ENCODE results near the gene VASN. TPM values are rescaled to one million over a fixed set of nuclear protein-coding genes. Genes with fewer than 3 reads are reported as not detected.
"Not testable (repeated sequence)": the region's sequence is repeated elsewhere in the genome, so short reads cannot be mapped to it uniquely, and the experiment has no call there.

Gene VASN
- total RNA-seq, 1 donor from 2014 or later, result 37.6 TPM

DNA sequence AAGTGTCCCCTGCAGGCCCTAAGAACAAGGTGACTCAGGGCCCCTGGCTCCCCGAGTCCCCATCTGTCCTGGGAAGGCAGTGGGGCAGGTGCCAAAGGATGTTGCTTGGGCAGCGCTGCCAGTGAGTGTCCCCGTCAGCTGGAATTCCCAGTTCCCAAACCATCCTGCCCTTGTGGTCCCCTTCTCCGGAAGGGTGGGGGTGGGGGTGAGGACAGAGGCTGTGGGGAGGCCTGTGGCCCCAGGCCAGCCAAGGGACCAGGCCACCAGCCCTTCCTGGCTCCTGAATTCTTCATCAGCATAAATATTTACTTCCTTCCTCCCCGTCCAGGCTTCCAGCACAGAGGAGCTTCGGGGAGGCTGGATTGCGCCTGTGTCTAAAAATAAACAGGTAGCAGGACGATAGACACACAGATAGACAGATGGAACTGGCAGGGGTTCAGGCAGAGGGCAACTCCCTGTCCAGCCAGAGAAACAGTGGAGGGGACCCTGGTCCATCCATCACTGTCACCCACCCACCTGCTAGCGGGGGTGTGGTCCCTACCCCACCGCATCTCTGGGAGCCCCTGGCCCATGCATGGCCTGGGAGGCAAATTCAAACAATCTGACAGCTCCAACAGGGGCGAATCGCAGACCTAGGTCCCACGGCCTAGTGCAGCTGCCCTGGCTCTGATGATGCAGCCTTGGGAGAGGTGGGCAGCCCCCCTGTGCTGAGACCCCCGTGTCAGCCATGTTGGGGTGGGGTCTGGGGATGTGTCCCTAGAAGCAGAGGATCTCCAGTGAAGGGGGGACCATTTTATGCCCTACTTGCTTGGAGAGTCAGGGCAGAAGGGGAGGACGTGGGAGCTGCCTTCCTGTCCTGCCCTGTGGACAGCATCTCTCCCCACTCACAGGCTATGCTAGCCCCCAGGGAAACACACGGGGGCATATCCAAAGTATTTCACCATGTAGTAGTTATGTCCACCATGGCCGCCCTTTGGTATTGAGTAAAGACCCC, 42.6 kb upstream of the VASN start:
- peaks cover 2% of the 10 kb centered on the region for H3K36me3 Mint-ChIP-seq
- H3K4me3 Mint-ChIP-seq, result peak overlapping the region; percentile 56
- no peaks in the 10 kb centered on the region for H3K9me3 Mint-ChIP-seq
- no peak for TF ChIP-seq CTCF (IDR thresholded peaks at IDR 0.05; ENCODE audit: unreplicated experiment)
- peak overlapping the region; percentile 80 for H3K27ac Mint-ChIP-seq
- peaks cover 27% of the 10 kb centered on the region for H3K4me1 Mint-ChIP-seq
- no peaks in the 10 kb centered on the region for H3K27me3 Mint-ChIP-seq (ENCODE audit: low read depth)
- DNase-seq (ENCODE audit: low spot score in 2 of 2, unreplicated experiment in 2 of 2), result peak in 1 of 2 experiments; percentile 35

DNA sequence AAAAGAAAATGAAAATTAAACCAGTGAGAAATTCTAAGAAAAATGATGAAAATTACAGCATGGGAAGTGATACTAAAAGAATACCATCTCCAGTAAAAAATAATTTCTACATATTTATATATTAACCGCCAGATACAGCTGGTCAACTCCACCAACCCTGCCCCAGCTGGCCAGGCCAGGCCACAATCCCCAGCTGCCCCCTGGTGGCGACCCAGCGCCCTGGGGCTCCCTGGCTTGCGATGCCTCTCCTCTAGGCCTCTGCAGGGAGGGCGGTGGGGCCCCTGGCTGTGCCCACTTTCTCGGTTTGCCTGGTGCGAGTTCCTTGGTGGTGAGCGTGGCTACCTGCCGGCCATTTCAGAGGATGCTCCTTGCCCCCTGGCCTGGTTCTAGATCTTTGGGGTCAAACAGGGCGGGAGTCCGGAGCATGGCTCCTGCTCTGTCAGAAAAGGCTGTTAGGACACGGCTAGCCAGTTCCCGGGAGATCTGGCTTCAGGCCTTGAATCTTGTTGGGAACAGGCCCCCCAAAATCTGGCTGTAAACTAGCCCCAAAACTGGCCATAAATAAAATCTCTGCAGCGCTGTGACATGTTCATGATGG, 41.3 kb upstream of the VASN start:
- Mint-ChIP-seq H3K36me3 (peaks cover 2% of the 10 kb centered on the region), H3K4me3 (no peak overlapping the region), H3K9me3 (no peaks in the 10 kb centered on the region), H3K27ac (peak overlapping the region; percentile 61), H3K27me3 (ENCODE audit: low read depth) (no peaks in the 10 kb centered on the region), H3K4me1 (peaks cover 20% of the 10 kb centered on the region)
- TF ChIP-seq CTCF (IDR thresholded peaks at IDR 0.05; ENCODE audit: unreplicated experiment), result peak; percentile 84
- DNase-seq (ENCODE audit: low spot score in 2 of 2, unreplicated experiment in 2 of 2), result peak in 1 of 2 experiments; percentile 82

- Mint-ChIP-seq H3K36me3 (peaks cover 6% of the 10 kb centered on the region), H3K4me1 (peaks cover 18% of the 10 kb centered on the region), H3K4me3 (no peak overlapping the region), H3K27ac (no peak overlapping the region), H3K9me3 (no peaks in the 10 kb centered on the region), H3K27me3 (ENCODE audit: low read depth) (no peaks in the 10 kb centered on the region)
- no peak for TF ChIP-seq CTCF (IDR thresholded peaks at IDR 0.05; ENCODE audit: unreplicated experiment)
- no peak for DNase-seq (ENCODE audit: low spot score in 2 of 2, unreplicated experiment in 2 of 2)
Measured at GRCh38 chr16:4332083-4332482, 39.6 kb upstream of the VASN start.

DNA sequence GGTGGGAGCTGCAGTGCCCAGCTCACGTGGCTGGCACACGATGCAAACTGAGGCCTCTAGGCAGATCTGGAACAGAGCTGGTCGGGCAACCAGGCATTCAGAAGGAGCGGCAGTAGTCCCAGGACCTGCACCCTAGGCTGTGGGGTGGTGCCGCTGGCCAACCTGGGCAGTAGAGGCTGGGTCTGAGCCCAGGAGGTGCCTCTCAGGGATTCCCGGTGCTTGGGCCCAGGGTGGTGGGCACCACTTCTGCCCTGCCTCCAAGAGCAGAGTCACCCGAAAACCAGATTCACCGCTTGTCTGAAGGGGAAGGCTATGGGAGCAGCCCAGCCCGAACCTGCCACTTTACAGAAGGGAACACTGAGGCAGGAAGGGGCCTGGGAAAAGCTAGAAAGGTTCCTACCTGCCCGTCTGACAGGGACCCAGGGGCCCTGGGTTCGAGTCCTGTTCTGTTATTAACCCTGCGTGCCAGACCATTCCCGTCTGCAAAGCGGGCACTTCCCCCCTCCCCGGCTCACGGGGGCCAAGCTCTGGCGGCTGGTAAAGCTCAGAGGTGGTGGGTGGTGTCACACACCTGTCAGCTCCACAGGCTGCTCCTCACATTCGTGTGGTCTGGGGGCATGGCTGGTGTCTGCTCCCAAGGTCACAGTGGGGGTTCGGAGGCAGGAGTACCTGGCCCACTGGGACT, 38.9 kb upstream of the VASN start:
- peaks cover 6% of the 10 kb centered on the region for H3K36me3 Mint-ChIP-seq
- no peak for DNase-seq (ENCODE audit: low spot score in 2 of 2, unreplicated experiment in 2 of 2)
- H3K27ac Mint-ChIP-seq, result no peak overlapping the region
- H3K4me3 Mint-ChIP-seq, result no peak overlapping the region
- TF ChIP-seq CTCF (IDR thresholded peaks at IDR 0.05; ENCODE audit: unreplicated experiment), result no peak
- no peaks in the 10 kb centered on the region for H3K27me3 Mint-ChIP-seq (ENCODE audit: low read depth)
- peaks cover 18% of the 10 kb centered on the region for H3K4me1 Mint-ChIP-seq
- no peaks in the 10 kb centered on the region for H3K9me3 Mint-ChIP-seq

DNA sequence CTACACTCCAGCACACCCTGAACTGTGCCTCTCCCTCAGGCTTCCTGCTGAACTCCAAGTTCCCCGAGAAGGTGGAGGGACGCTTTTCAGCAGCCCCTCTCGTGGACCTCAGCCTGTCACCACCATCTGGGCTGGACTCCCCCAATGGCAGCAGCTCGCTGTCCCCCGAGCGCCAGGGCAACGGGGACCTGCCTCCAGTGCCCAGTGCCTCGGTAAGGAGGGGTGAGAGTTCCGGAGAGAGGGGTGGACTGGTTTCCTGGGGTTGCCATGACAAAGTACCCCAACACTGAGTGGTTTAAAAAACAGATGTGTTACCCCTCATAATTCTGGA, 38.4 kb upstream of the VASN start:
- no peak for TF ChIP-seq CTCF (IDR thresholded peaks at IDR 0.05; ENCODE audit: unreplicated experiment)
- Mint-ChIP-seq H3K4me3 (no peak overlapping the region), H3K36me3 (peaks cover 6% of the 10 kb centered on the region)

DNA sequence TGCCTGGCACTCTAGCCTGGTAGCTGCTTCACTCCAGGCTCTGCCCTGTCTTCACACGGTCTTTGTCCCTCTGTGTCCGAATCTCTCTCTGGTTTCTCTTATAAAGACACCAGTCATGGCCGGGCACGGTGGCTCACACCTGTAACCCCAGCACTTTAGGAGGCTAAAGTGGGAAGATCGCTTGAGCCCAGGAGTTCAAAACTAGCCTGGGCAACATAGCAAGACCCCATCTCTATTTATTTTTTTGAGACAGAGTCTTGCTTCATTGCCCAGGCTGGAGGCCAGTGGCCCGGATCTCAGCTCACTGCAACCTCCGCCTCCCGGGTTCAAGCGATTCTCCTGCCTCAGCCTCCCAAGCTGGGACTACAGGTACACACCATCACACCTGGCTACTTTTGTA, 37.9 kb upstream of the VASN start:
- not testable (repeated sequence) for H3K4me3 Mint-ChIP-seq; H3K27me3 Mint-ChIP-seq (ENCODE audit: low read depth); H3K36me3 Mint-ChIP-seq; H3K9me3 Mint-ChIP-seq; H3K27ac Mint-ChIP-seq; DNase-seq (ENCODE audit: low spot score in 2 of 2, unreplicated experiment in 2 of 2)
- peaks cover 11% of the 10 kb centered on the region for H3K4me1 Mint-ChIP-seq

More for the DNA sequence above, 38.4 kb upstream of the VASN start:
- no peaks in the 10 kb centered on the region for H3K27me3 Mint-ChIP-seq (ENCODE audit: low read depth)
- H3K9me3 Mint-ChIP-seq, result no peaks in the 10 kb centered on the region
- peaks cover 15% of the 10 kb centered on the region for H3K4me1 Mint-ChIP-seq
- no peak for DNase-seq (ENCODE audit: low spot score in 2 of 2, unreplicated experiment in 2 of 2)
- no peak overlapping the region for H3K27ac Mint-ChIP-seq
